ENCODE measurements around the gene PROZ. TPM values are rescaled to one million over a fixed set of nuclear protein-coding genes. Genes with fewer than 3 reads are reported as not detected.

PROZ gene
- total RNA-seq, 1 experiment from 2014 or later, result not detected

- Mint-ChIP-seq H3K36me3 (ENCODE audit: insufficient read depth in 1 of 3, low read depth in 3 of 3) (peaks cover 0 to 4% (median 0%) of the 10 kb centered on the region in 3 experiments; a peak in 3 of 7 replicates), H3K27me3 (ENCODE audit: low read depth) (peaks cover 40% of the 10 kb centered on the region), H3K9me3 (peaks cover 0 to 4% of the 10 kb centered on the region in 2 experiments; a peak in 3 of 5 replicates), H3K4me1 (peaks cover 34% of the 10 kb centered on the region in 2 experiments), H3K27ac (peak overlapping the region in 1 of 3 experiments; percentile 70; a peak in 1 of 7 replicates), H3K4me3 (peak overlapping the region; percentile 65 to 78)
- peak; percentile 66 for DNase-seq
- H4K8ac ChIP-seq (replicated peaks; ENCODE audit: insufficient read length, low read depth, low read length), result no peak overlapping the region
- no peaks in the 10 kb centered on the region for H3K4me1 ChIP-seq (ENCODE audit: insufficient read depth, low read length)
- WGBS (ENCODE audit: extremely low coverage, insufficient read length, low lambda C conversion rate), result no CpG with 5 or more reads among the region's 60 CpGs
- H2BK15ac ChIP-seq (ENCODE audit: low read depth, low read length), result no peak overlapping the region
- H3K4me2 ChIP-seq (ENCODE audit: insufficient read depth, insufficient read length, low read length), result peak overlapping the region; percentile 45
- H3K9me3 ChIP-seq (ENCODE audit: control insufficient read depth, low read depth, low read length), result no peaks in the 10 kb centered on the region
- H2BK120ac ChIP-seq (ENCODE audit: low read depth, low read length, poor library complexity, severe bottlenecking), result no peak overlapping the region
- H2AFZ ChIP-seq (ENCODE audit: low read length), result no peak overlapping the region
- H3K56ac ChIP-seq (ENCODE audit: insufficient read length, low read depth, low read length), result no peak overlapping the region
- H3K27me3 ChIP-seq (ENCODE audit: insufficient read depth, low read length), result no peaks in the 10 kb centered on the region; the same call in 1 of the 2 replicates
- no peaks in the 10 kb centered on the region for H4K20me1 ChIP-seq (ENCODE audit: control insufficient read depth, insufficient read depth, insufficient read length)
- H2AK5ac ChIP-seq (ENCODE audit: insufficient read length, low read length), result no peak overlapping the region
- no peak overlapping the region for H3K27ac ChIP-seq (ENCODE audit: insufficient read length, low read depth, low read length)
- peaks cover 12% of the 10 kb centered on the region for H3K23me2 ChIP-seq (ENCODE audit: insufficient read length, low read depth, low read length, poor library complexity, severe bottlenecking)
- no peak overlapping the region for H4K5ac ChIP-seq (ENCODE audit: insufficient read length, low read depth, low read length)
- H3T11ph ChIP-seq (ENCODE audit: low read length), result no peak overlapping the region
- H2BK20ac ChIP-seq (ENCODE audit: low read depth, low read length, poor library complexity, severe bottlenecking), result no peak overlapping the region
- H3K23ac ChIP-seq (ENCODE audit: insufficient read length, low read depth, low read length), result no peak overlapping the region
- no peak overlapping the region for H3K4ac ChIP-seq (ENCODE audit: low read depth, low read length)
- H4K91ac ChIP-seq (ENCODE audit: insufficient read length, low read depth, low read length), result no peak overlapping the region
- TF ChIP-seq CTCF (conservative IDR thresholded peaks at IDR 0.05), result no peak
- no peaks in the 10 kb centered on the region for H3K79me1 ChIP-seq (ENCODE audit: insufficient read depth, low read depth, low read length, poor library complexity, severe bottlenecking)
- no peak overlapping the region for H2BK12ac ChIP-seq (ENCODE audit: insufficient read length, low read depth, low read length)
- H3K14ac ChIP-seq (ENCODE audit: insufficient read depth, low read length), result 0 out of 2 replicates have a peak overlapping the region, but pooled peaks have one; percentile 13
- no peak overlapping the region for H3K18ac ChIP-seq (ENCODE audit: insufficient read length, low read depth, low read length)
- peak overlapping the region; percentile 40 for H3K9ac ChIP-seq (ENCODE audit: extremely low read depth, insufficient read length, low read length)
- H2BK5ac ChIP-seq (ENCODE audit: insufficient read length, low read length), result no peak overlapping the region
- H3K79me2 ChIP-seq (ENCODE audit: insufficient read depth, low read length), result no peaks in the 10 kb centered on the region
These were observed 5.3 kb upstream of the PROZ start for GRCh38 chr13:113152984-113153809.

Data from H9 (cell line).